Mesenchymal stem cell (in vitro differentiated cells and primary cell): Measurements from ENCODE around the gene RCAN2.

Experiments
- DNase-seq: peaks from one replicate; pipeline ENCODE4 v3.0.0-alpha.2; 2013
- H2AFZ ChIP-seq: one replicate; pipeline ENCODE4 v1.6.1; 2013; ENCODE audit warnings: low read depth, mild to moderate bottlenecking, control low read depth, inconsistent platforms, low read length, moderate library complexity
- H2AK5ac ChIP-seq: 2 replicates; pipeline ENCODE4 v1.6.1; 2013; ENCODE audit warnings: low read length, moderate library complexity, mild to moderate bottlenecking, inconsistent platforms; ENCODE audit not compliant: severe bottlenecking
- H2BK120ac ChIP-seq: one replicate; pipeline ENCODE4 v1.6.1; 2013; ENCODE audit warnings: low read depth, mild to moderate bottlenecking, inconsistent platforms, low read length, moderate library complexity
- H2BK12ac ChIP-seq, 2 experiments: one replicate each; pipeline ENCODE4 v1.6.1; 2013; ENCODE audit warnings: inconsistent platforms in 2 of 2, low read length in 2 of 2, mild to moderate bottlenecking in 2 of 2, moderate library complexity in 2 of 2, control low read depth in 1 of 2
- H2BK15ac ChIP-seq: one replicate; pipeline ENCODE4 v1.6.1; 2013; ENCODE audit warnings: mild to moderate bottlenecking, low read depth, inconsistent platforms; ENCODE audit not compliant: poor library complexity, severe bottlenecking
- H2BK5ac ChIP-seq: 2 replicates; pipeline ENCODE4 v1.6.1; 2013; ENCODE audit warnings: low read depth, mild to moderate bottlenecking, low read length, control low read depth, inconsistent platforms; ENCODE audit not compliant: poor library complexity, severe bottlenecking
- H3K14ac ChIP-seq, 2 experiments: one replicate each; pipeline ENCODE4 v1.6.1; 2013; ENCODE audit warnings: inconsistent platforms in 2 of 2, low read length in 2 of 2, control low read depth in 1 of 2, mild to moderate bottlenecking in 1 of 2, moderate library complexity in 1 of 2
- H3K18ac ChIP-seq, 2 experiments: one replicate each; pipeline ENCODE4 v1.6.1; 2013; ENCODE audit warnings: inconsistent platforms in 2 of 2, low read length in 2 of 2, control low read depth in 1 of 2, low read depth in 1 of 2, mild to moderate bottlenecking in 1 of 2
- H3K23ac ChIP-seq, 2 experiments: one replicate each; pipeline ENCODE4 v1.6.1; 2013; ENCODE audit warnings: inconsistent platforms in 2 of 2, low read length in 2 of 2, mild to moderate bottlenecking in 2 of 2, moderate library complexity in 2 of 2, control low read depth in 1 of 2
- H3K27ac ChIP-seq: 2 replicates; pipeline ENCODE4 v1.5.1; 2013; ENCODE audit warnings: mild to moderate bottlenecking, moderate library complexity, low read length, control low read depth, inconsistent platforms; ENCODE audit not compliant: poor library complexity, severe bottlenecking
- H3K27me3 ChIP-seq, 2 experiments: 2 replicates each; pipeline versions ENCODE4 v1.6.1 to v1.7.0; 2013; ENCODE audit warnings: low read length in 2 of 2, mild to moderate bottlenecking in 2 of 2, moderate library complexity in 2 of 2, control low read depth in 1 of 2, inconsistent platforms in 1 of 2; ENCODE audit not compliant: control insufficient read depth in 1 of 2, insufficient read depth in 1 of 2
- H3K36me3 ChIP-seq, 2 experiments: 2 replicates each; pipeline versions ENCODE4 v1.6.1 to v1.7.0; 2013; ENCODE audit warnings: low read length in 2 of 2, control low read depth in 1 of 2, inconsistent platforms in 1 of 2, low read depth in 1 of 2, mild to moderate bottlenecking in 1 of 2; ENCODE audit not compliant: insufficient read depth in 2 of 2, control insufficient read depth in 1 of 2
- H3K4ac ChIP-seq, 2 experiments: one replicate each; pipeline ENCODE4 v1.6.1; 2013; ENCODE audit warnings: inconsistent platforms in 2 of 2, low read length in 2 of 2, mild to moderate bottlenecking in 2 of 2, moderate library complexity in 2 of 2, control low read depth in 1 of 2, low read depth in 1 of 2
- H3K4me1 ChIP-seq: 2 replicates; pipeline ENCODE4 v1.6.1; 2013; ENCODE audit warnings: low read depth, low read length, control low read depth; ENCODE audit not compliant: control insufficient read depth, insufficient read depth
- H3K4me2 ChIP-seq: 2 replicates; pipeline ENCODE4 v1.6.1; 2013; ENCODE audit warnings: low read length, mild to moderate bottlenecking, inconsistent platforms; ENCODE audit not compliant: poor library complexity, severe bottlenecking
- H3K4me3 ChIP-seq, 2 experiments: 2 replicates each; pipeline versions ENCODE4 v1.5.1 to v1.7.0; 2013; ENCODE audit warnings: low read length in 2 of 2, mild to moderate bottlenecking in 2 of 2, control low read depth in 1 of 2, low read depth in 1 of 2; ENCODE audit not compliant: insufficient read depth in 1 of 2
- H3K79me1 ChIP-seq: replicated peaks from 2 replicates; pipeline ENCODE4 v1.6.1; 2013; ENCODE audit warnings: mild to moderate bottlenecking, control low read depth, low read length, inconsistent platforms; ENCODE audit not compliant: poor library complexity, severe bottlenecking
- H3K9ac ChIP-seq: 2 replicates; pipeline ENCODE4 v1.7.0; 2013; ENCODE audit warnings: mild to moderate bottlenecking, low read length, moderate library complexity
- H3K9me3 ChIP-seq: 2 replicates; pipeline ENCODE4 v1.7.0; 2013; ENCODE audit warnings: mild to moderate bottlenecking, low read length; ENCODE audit not compliant: control insufficient read depth
- H4K8ac ChIP-seq: one replicate; pipeline ENCODE4 v1.6.1; 2013; ENCODE audit warnings: inconsistent platforms, mild to moderate bottlenecking, low read length, moderate library complexity
- H4K91ac ChIP-seq: one replicate; pipeline ENCODE4 v1.6.1; 2013; ENCODE audit warnings: mild to moderate bottlenecking, low read length, inconsistent platforms
- WGBS: methylation state at CpG from one replicate; pipeline ENCODE4 v1.1.7; 2013; ENCODE audit warnings: mixed read lengths; 5-methylcytosine and 5-hydroxymethylcytosine counted together

RCAN2 gene

GRCh38 chr6:46279874-46280273, 211.4 kb downstream of the RCAN2 start:
- H3K4ac ChIP-seq = no peak overlapping the region
- no peak overlapping the region for H2BK12ac ChIP-seq
- no peaks in the 10 kb centered on the region for H3K27me3 ChIP-seq
- no peaks in the 10 kb centered on the region for H3K79me1 ChIP-seq
- H3K4me2 ChIP-seq = no peak overlapping the region
- H2BK5ac ChIP-seq = no peak overlapping the region
- H3K27ac ChIP-seq = no peak overlapping the region
- no peaks in the 10 kb centered on the region for H3K4me1 ChIP-seq
- no peak overlapping the region for H4K91ac ChIP-seq
- DNase-seq = no peak
- no peak overlapping the region for H2BK120ac ChIP-seq
- no peaks in the 10 kb centered on the region for H3K9me3 ChIP-seq
- no peak overlapping the region for H4K8ac ChIP-seq
- H2AFZ ChIP-seq = no peak overlapping the region
- H3K18ac ChIP-seq = no peak overlapping the region
- H3K9ac ChIP-seq = no peak overlapping the region
- H2AK5ac ChIP-seq = no peak overlapping the region
- H3K36me3 ChIP-seq = no peaks in the 10 kb centered on the region
- no peak overlapping the region for H3K4me3 ChIP-seq
- H3K23ac ChIP-seq = no peak overlapping the region
- no peak overlapping the region for H2BK15ac ChIP-seq
- no peak overlapping the region for H3K14ac ChIP-seq

- H3K9ac ChIP-seq = no peak overlapping the region
- no peak overlapping the region for H2BK15ac ChIP-seq
- H3K14ac ChIP-seq = no peak overlapping the region
- H4K91ac ChIP-seq = no peak overlapping the region
- H3K36me3 ChIP-seq = no peaks in the 10 kb centered on the region
- 61% methylated on average over 2 of the region's 2 CpGs for WGBS
- H2BK120ac ChIP-seq = no peak overlapping the region
- H3K4me2 ChIP-seq = no peak overlapping the region
- H2AFZ ChIP-seq = no peak overlapping the region
- DNase-seq = no peak
- no peak overlapping the region for H4K8ac ChIP-seq
- no peak overlapping the region for H2BK5ac ChIP-seq
- no peak overlapping the region for H3K27ac ChIP-seq
- H3K4me3 ChIP-seq = no peak overlapping the region
- no peaks in the 10 kb centered on the region for H3K9me3 ChIP-seq
- H2BK12ac ChIP-seq = no peak overlapping the region
- no peak overlapping the region for H3K18ac ChIP-seq
- H3K4ac ChIP-seq = no peak overlapping the region
- no peak overlapping the region for H2AK5ac ChIP-seq
- no peaks in the 10 kb centered on the region for H3K4me1 ChIP-seq
- no peak overlapping the region for H3K23ac ChIP-seq
- no peaks in the 10 kb centered on the region for H3K79me1 ChIP-seq
- no peaks in the 10 kb centered on the region for H3K27me3 ChIP-seq
Measured at GRCh38 chr6:46276576-46277142, 214.6 kb downstream of the RCAN2 start.

- 96% methylated on average over 2 of the region's 2 CpGs for WGBS
- Histone ChIP-seq H3K79me1 (no peaks in the 10 kb centered on the region), H2BK120ac (no peak overlapping the region), H4K8ac (no peak overlapping the region), H4K91ac (no peak overlapping the region), H2BK15ac (no peak overlapping the region), H3K27ac (no peak overlapping the region), H3K9ac (no peak overlapping the region), H3K4me3 (no peak overlapping the region), H2BK12ac (no peak overlapping the region), H2AFZ (no peak overlapping the region), H3K27me3 (no peaks in the 10 kb centered on the region), H2BK5ac (no peak overlapping the region), H3K23ac (no peak overlapping the region), H3K18ac (no peak overlapping the region), H2AK5ac (no peak overlapping the region), H3K4me2 (no peak overlapping the region), H3K36me3 (no peaks in the 10 kb centered on the region), H3K4ac (no peak overlapping the region), H3K9me3 (peaks cover 6% of the 10 kb centered on the region), H3K4me1 (no peaks in the 10 kb centered on the region), H3K14ac (no peak overlapping the region)
- no peak for DNase-seq
Measured at GRCh38 chr6:46274502-46274901, 216.7 kb downstream of the RCAN2 start.

GRCh38 chr6:46273911-46274310, 217.3 kb downstream of the RCAN2 start:
- Histone ChIP-seq H3K4me1 (no peaks in the 10 kb centered on the region), H2AK5ac (no peak overlapping the region), H3K79me1 (no peaks in the 10 kb centered on the region), H3K18ac (no peak overlapping the region), H3K36me3 (no peaks in the 10 kb centered on the region), H2BK15ac (no peak overlapping the region), H3K27ac (no peak overlapping the region), H3K27me3 (no peaks in the 10 kb centered on the region), H3K4ac (no peak overlapping the region), H3K23ac (no peak overlapping the region), H2BK120ac (no peak overlapping the region), H3K4me3 (no peak overlapping the region), H2BK12ac (no peak overlapping the region), H4K8ac (no peak overlapping the region), H2BK5ac (no peak overlapping the region), H3K9ac (no peak overlapping the region), H4K91ac (no peak overlapping the region), H3K4me2 (no peak overlapping the region), H3K9me3 (peaks cover 6% of the 10 kb centered on the region), H2AFZ (no peak overlapping the region), H3K14ac (no peak overlapping the region)
- 100% methylated on average over 1 of the region's 2 CpGs for WGBS
- no peak for DNase-seq
